ENCODE data around the gene SLC22A4.

DNA sequence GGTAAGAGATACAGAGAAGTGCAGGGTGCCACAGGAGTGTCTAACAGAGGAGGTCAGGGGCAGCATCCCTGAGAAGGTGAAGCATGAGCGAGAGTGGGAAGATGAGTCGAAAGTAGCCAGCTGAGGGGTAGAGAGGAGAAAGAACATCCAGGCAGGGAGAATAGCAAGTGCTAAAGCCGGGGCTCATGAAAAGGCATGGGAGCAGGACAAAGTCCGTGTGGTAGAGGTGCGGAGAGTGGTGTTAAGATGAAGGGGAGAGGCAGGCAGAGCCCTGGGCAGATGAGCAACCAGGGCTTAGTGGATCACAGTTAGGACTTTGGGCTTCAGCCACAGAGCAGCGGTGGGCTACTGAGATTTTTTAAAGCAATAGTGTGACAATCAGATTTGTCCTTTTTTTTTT, 85.9 kb downstream of the SLC22A4 start:
- TF ChIP-seq, protein P1, sequence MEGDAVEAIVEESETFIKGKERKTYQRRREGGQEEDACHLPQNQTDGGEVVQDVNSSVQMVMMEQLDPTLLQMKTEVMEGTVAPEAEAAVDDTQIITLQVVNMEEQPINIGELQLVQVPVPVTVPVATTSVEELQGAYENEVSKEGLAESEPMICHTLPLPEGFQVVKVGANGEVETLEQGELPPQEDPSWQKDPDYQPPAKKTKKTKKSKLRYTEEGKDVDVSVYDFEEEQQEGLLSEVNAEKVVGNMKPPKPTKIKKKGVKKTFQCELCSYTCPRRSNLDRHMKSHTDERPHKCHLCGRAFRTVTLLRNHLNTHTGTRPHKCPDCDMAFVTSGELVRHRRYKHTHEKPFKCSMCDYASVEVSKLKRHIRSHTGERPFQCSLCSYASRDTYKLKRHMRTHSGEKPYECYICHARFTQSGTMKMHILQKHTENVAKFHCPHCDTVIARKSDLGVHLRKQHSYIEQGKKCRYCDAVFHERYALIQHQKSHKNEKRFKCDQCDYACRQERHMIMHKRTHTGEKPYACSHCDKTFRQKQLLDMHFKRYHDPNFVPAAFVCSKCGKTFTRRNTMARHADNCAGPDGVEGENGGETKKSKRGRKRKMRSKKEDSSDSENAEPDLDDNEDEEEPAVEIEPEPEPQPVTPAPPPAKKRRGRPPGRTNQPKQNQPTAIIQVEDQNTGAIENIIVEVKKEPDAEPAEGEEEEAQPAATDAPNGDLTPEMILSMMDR (conservative IDR thresholded peaks at IDR 0.05 in 1 of 2, IDR thresholded peaks at IDR 0.05 in 1 of 2; ENCODE audit: extremely low read depth in 1 of 2, insufficient read depth in 1 of 2, low read depth in 1 of 2, low read length in 2 of 2), result no peak
- TF ChIP-seq EZH2 (IDR thresholded peaks at IDR 0.05; ENCODE audit: borderline replicate concordance, low read length), result no peak
